H1 (cell line): ENCODE results near the gene RAB10. TPM values are rescaled to one million over a fixed set of nuclear protein-coding genes. Genes with fewer than 3 reads are reported as not detected.

Experiments
- CTCF ChIA-PET: fragments of 300-600 bp; sonication (Branson Sonifier 250); formaldehyde crosslinking; loops from one replicate; lab custom pipeline; 2021; ENCODE audit not compliant: partially characterized antibody; lab: Charles Lee
- POLR2A ChIA-PET: fragments of 300-600 bp; sonication (Branson Sonifier 250); formaldehyde crosslinking; loops from one replicate; lab custom pipeline; 2021; ENCODE audit warnings: inconsistent platforms; ENCODE audit not compliant: partially characterized antibody; lab: Charles Lee
- DNase-seq, 2 experiments: peaks; one replicate each; pipeline versions ENCODE4 v3.0.0 to v3.0.0-alpha.2; 2010 to 2022; ENCODE audit warnings: low spot score in 2 of 2, low read depth in 1 of 2, mixed read lengths in 1 of 2
- FAIRE-seq: peaks from 2 replicates; lab custom pipeline; 2011; peaks lifted over from hg19 to GRCh38; lab: Jason Lieb, UNC
- H2AFZ ChIP-seq: 2 replicates; pipeline ENCODE4 v1.8.1; 2012; ENCODE audit warnings: low read length, inconsistent platforms
- H2AK5ac ChIP-seq: 2 replicates; pipeline ENCODE4 v1.6.1; 2013; ENCODE audit warnings: low read depth, low read length
- H2BK120ac ChIP-seq: replicated peaks from 2 replicates; pipeline ENCODE3; 2013; ENCODE audit warnings: low read depth, low read length, inconsistent platforms
- H2BK12ac ChIP-seq: 2 replicates; pipeline ENCODE4 v1.6.1; 2013; ENCODE audit warnings: low read depth, low read length
- H2BK15ac ChIP-seq: 2 replicates; pipeline ENCODE4 v1.6.1; 2013; ENCODE audit warnings: low read length
- H2BK20ac ChIP-seq: 2 replicates; pipeline ENCODE4 v1.6.1; 2013; ENCODE audit warnings: low read length
- H2BK5ac ChIP-seq: 2 replicates; pipeline ENCODE4 v1.6.1; 2013; ENCODE audit warnings: low read depth, low read length
- H3K14ac ChIP-seq: 2 replicates; pipeline ENCODE4 v1.6.1; 2013; ENCODE audit warnings: inconsistent platforms; ENCODE audit not compliant: insufficient read length
- H3K18ac ChIP-seq: 2 replicates; pipeline ENCODE4 v1.6.1; 2013; ENCODE audit warnings: low read length; ENCODE audit errors: extremely low read depth
- H3K23ac ChIP-seq: 2 replicates; pipeline ENCODE4 v1.6.1; 2013; ENCODE audit warnings: inconsistent platforms; ENCODE audit not compliant: insufficient read length
- H3K23me2 ChIP-seq: 2 replicates; pipeline ENCODE4 v1.6.1; 2013; ENCODE audit warnings: low read depth, low read length
- H3K27ac ChIP-seq: 2 replicates; pipeline ENCODE4 v1.6.1; 2011; ENCODE audit warnings: low read depth, low read length, inconsistent platforms
- H3K27me3 ChIP-seq, 4 experiments: replicated peaks in 1 of 4; 1 replicate in 1 of 4; 2 replicates in 3 of 4; pipeline versions ENCODE4 v1.6.1 to v1.8.1; 2011 to 2013; ENCODE audit warnings: low read length in 3 of 4, mild to moderate bottlenecking in 3 of 4, inconsistent platforms in 2 of 4, mixed read lengths in 2 of 4, moderate library complexity in 1 of 4; ENCODE audit not compliant: control insufficient read depth in 3 of 4, insufficient read depth in 3 of 4; ENCODE audit errors: extremely low read depth in 1 of 4
- H3K36me3 ChIP-seq, 4 experiments: 2 replicates each; pipeline versions ENCODE4 v1.6.1 to v1.8.1; 2011 to 2013; ENCODE audit warnings: mild to moderate bottlenecking in 4 of 4, low read length in 3 of 4, moderate library complexity in 2 of 4, control low read depth in 1 of 4, inconsistent platforms in 1 of 4; ENCODE audit not compliant: insufficient read depth in 4 of 4, control insufficient read depth in 2 of 4
- H3K4ac ChIP-seq: replicated peaks from 2 replicates; pipeline ENCODE3; 2013; ENCODE audit warnings: low read length, low read depth, mixed read lengths, inconsistent platforms; ENCODE audit not compliant: insufficient read length
- H3K4me1 ChIP-seq, 4 experiments: replicated peaks in 1 of 4; 1 replicate in 1 of 4; 2 replicates in 3 of 4; pipeline versions ENCODE4 v1.6.1 to v1.8.1; 2011 to 2013; ENCODE audit warnings: low read length in 3 of 4, inconsistent platforms in 2 of 4, mixed read lengths in 1 of 4; ENCODE audit not compliant: insufficient read depth in 4 of 4, control insufficient read depth in 3 of 4
- H3K4me2 ChIP-seq, 2 experiments: 2 replicates each; pipeline versions ENCODE4 v1.6.1 to v1.8.1; 2011 to 2013; ENCODE audit warnings: low read depth in 2 of 2, low read length in 2 of 2, control low read depth in 1 of 2, inconsistent platforms in 1 of 2, mild to moderate bottlenecking in 1 of 2; ENCODE audit not compliant: insufficient read depth in 1 of 2
- H3K4me3 ChIP-seq, 4 experiments: fragments of 200-600, 300-600 bp in 1 of 4; sonication (generic), shearing (Covaris generic), sonication (Bioruptor Twin) in 1 of 4; 2 replicates each; pipeline versions ENCODE4 v1.5.1 to v1.8.1; 2011 to 2016; ENCODE audit warnings: low read length in 4 of 4, low read depth in 3 of 4, control low read depth in 2 of 4, inconsistent platforms in 2 of 4, mild to moderate bottlenecking in 2 of 4, mixed read lengths in 1 of 4, moderate library complexity in 1 of 4; ENCODE audit not compliant: insufficient read depth in 2 of 4; ENCODE audit errors: extremely low read depth in 1 of 4
- H3K56ac ChIP-seq: replicated peaks from 2 replicates; pipeline ENCODE3; 2013; ENCODE audit warnings: low read depth, mild to moderate bottlenecking, mixed read lengths, low read length, inconsistent platforms; ENCODE audit not compliant: insufficient read length
- H3K79me1 ChIP-seq: 2 replicates; pipeline ENCODE4 v1.6.1; 2013; ENCODE audit warnings: low read depth, low read length, control low read depth
- H3K79me2 ChIP-seq, 2 experiments: 2 replicates each; pipeline versions ENCODE4 v1.6.1 to v1.8.1; 2012 to 2013; ENCODE audit warnings: low read length in 2 of 2, mild to moderate bottlenecking in 2 of 2, inconsistent platforms in 1 of 2; ENCODE audit not compliant: insufficient read depth in 2 of 2, control insufficient read depth in 1 of 2
- H3K9ac ChIP-seq, 4 experiments: replicated peaks in 1 of 4; 1 replicate in 1 of 4; 2 replicates in 3 of 4; pipeline versions ENCODE4 v1.6.1 to v1.8.1; 2011 to 2013; ENCODE audit warnings: low read depth in 3 of 4, low read length in 3 of 4, control low read depth in 2 of 4, mild to moderate bottlenecking in 2 of 4, moderate library complexity in 2 of 4, inconsistent platforms in 1 of 4; ENCODE audit errors: extremely low read depth in 1 of 4
- H3K9me3 ChIP-seq, 2 experiments: 2 replicates each; pipeline versions ENCODE4 v1.6.1 to v1.8.1; 2012 to 2013; ENCODE audit warnings: mild to moderate bottlenecking in 2 of 2, moderate library complexity in 2 of 2, control low read depth in 1 of 2, inconsistent platforms in 1 of 2, low read depth in 1 of 2, low read length in 1 of 2, mixed read lengths in 1 of 2; ENCODE audit not compliant: insufficient read depth in 2 of 2
- H4K20me1 ChIP-seq, 2 experiments: replicated peaks in 1 of 2; 2 replicates each; pipeline versions ENCODE3 to v1.8.1; 2011 to 2013; ENCODE audit warnings: inconsistent platforms in 2 of 2, low read length in 2 of 2, mild to moderate bottlenecking in 1 of 2; ENCODE audit not compliant: insufficient read depth in 2 of 2, control insufficient read depth in 1 of 2
- H4K5ac ChIP-seq: 2 replicates; pipeline ENCODE4 v1.6.1; 2013; ENCODE audit warnings: low read length, low read depth, mixed read lengths, inconsistent platforms; ENCODE audit not compliant: insufficient read length
- H4K8ac ChIP-seq: 2 replicates; pipeline ENCODE4 v1.8.0; 2013; ENCODE audit warnings: mild to moderate bottlenecking, moderate library complexity, low read length, inconsistent platforms; ENCODE audit not compliant: insufficient read depth; ENCODE audit errors: extremely low read depth
- H4K91ac ChIP-seq: replicated peaks from 2 replicates; pipeline ENCODE3; 2013; ENCODE audit warnings: low read length, mixed read lengths, inconsistent platforms; ENCODE audit not compliant: insufficient read length
- ASH2L ChIP-seq: fragments of 200-600, 300-600 bp; sonication (generic); IDR thresholded peaks from one replicate; pipeline ENCODE4 v1.7.1; 2017; ENCODE audit warnings: low read length
- CHD1 ChIP-seq: IDR thresholded peaks from 2 replicates; pipeline ENCODE4 v1.6.1; 2012; ENCODE audit warnings: low read depth, low read length, improper control_type of control experiment
- SIRT6 ChIP-seq: IDR thresholded peaks from one replicate; pipeline ENCODE4 v1.7.1; 2012; ENCODE audit warnings: low read length, inconsistent platforms
- TBP ChIP-seq: IDR thresholded peaks from 2 replicates; pipeline ENCODE4 v1.6.1; 2011; ENCODE audit warnings: low read depth, low read length, improper control_type of control experiment
- WGBS, 2 experiments: shearing (Covaris generic) in 1 of 2; methylation state at CpG; one replicate each; pipeline versions ENCODE4 v1.1.6 to v1.1.7; 2013 to 2015; ENCODE audit warnings: low lambda C conversion rate in 2 of 2, mixed read lengths in 2 of 2, inconsistent platforms in 1 of 2, low coverage in 1 of 2, missing lambda C conversion rate in 1 of 2; ENCODE audit not compliant: insufficient replicate concordance in 2 of 2, insufficient coverage in 1 of 2, insufficient read length in 1 of 2; ENCODE audit errors: extremely low coverage in 1 of 2, missing lambda C conversion rate in 1 of 2; 5-methylcytosine and 5-hydroxymethylcytosine counted together
- polyA plus RNA-seq, 7 experiments: library from polyadenylated mRNA; depleted of rRNA in 3 of 7; stranded (reverse) in 5 of 7; unstranded in 2 of 7; fragments of >200 nt in 5 of 7; fragments of 200-250 nt in 2 of 7; gene quantifications; 1 replicate in 5 of 7; 2 replicates in 1 of 7; 4 replicates in 1 of 7; pipeline versions ENCODE4 v1.2.1 to v1.2.3, GENCODE V29; 2011 to 2013; ENCODE audit warnings: missing spikeins in 2 of 7, mixed read lengths in 2 of 7
- total RNA-seq: library from RNA; stranded (reverse); fragmentation: NEBNext Ultra II Directional; extraction: Animal tissue kit (Norgen Biotek cat#: 25700); gene quantifications from 2 replicates; pipeline ENCODE4 v1.2.1, GENCODE V29; 2021

The RAB10 gene
- total and polyA plus RNA-seq, 2 of the 8 experiments (the other 6 are each of a cell fraction or from before 2014, with no cell fraction given), result 42.6 to 136 TPM

DNA sequence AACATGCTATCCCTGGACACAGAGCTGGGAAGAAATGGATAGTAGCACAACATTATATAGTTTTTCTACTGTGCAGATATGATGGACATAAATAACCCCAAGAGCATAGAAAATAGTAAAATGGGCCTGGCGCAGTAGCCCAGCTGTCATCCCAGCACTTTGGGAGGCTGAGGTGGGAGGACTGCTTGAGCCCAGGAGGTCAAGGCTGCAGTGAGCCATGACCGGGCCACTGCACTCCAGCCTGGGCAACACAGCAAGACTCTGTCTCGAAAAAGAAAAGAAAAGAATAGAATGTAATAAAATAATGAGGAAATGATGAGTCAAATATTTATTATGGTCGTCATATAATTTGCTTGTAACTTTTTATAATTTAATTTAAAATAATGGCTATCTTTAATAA, 131.5 kb downstream of the RAB10 start:
- WGBS, 2 experiments, result 90% methylated on average over 4 of the region's 4 CpGs; no CpG with 5 or more reads in 1 of the 2 experiments
- no peak for FAIRE-seq
- no peaks in the 10 kb centered on the region for H3K79me1 ChIP-seq
- TF ChIP-seq CHD1 (no peak), ASH2L (no peak), SIRT6 (no peak), TBP (no peak)

More for the DNA sequence above, 131.5 kb downstream of the RAB10 start:
- H3K18ac ChIP-seq, result no peak overlapping the region
- CTCF ChIA-PET, result interaction anchor here (0.7 kb wide), 1 partner anchor 77 kb away, joined by 3 read pairs; no protein-coding TSS in a partner anchor
- POLR2A ChIA-PET, result interaction anchor here (0.6 kb wide), 1 partner anchor 494 kb away, joined by 3 read pairs; no protein-coding TSS in a partner anchor
- H3K36me3 ChIP-seq, result no peaks in the 10 kb centered on the region
- no peak overlapping the region for H3K23ac ChIP-seq
- H3K4me3 ChIP-seq, result no peak overlapping the region
- no peak for DNase-seq
- H3K9me3 ChIP-seq, result no peaks in the 10 kb centered on the region
- no peak overlapping the region for H2BK120ac ChIP-seq
- H3K27me3 ChIP-seq, result no peaks in the 10 kb centered on the region
- no peak overlapping the region for H3K4me2 ChIP-seq
- no peak overlapping the region for H4K5ac ChIP-seq
- H3K9ac ChIP-seq, result no peak overlapping the region
- H2AK5ac ChIP-seq, result no peak overlapping the region
- no peak overlapping the region for H4K8ac ChIP-seq
- H2BK5ac ChIP-seq, result no peak overlapping the region
- H4K20me1 ChIP-seq, result no peaks in the 10 kb centered on the region
- no peak overlapping the region for H3K27ac ChIP-seq
- no peaks in the 10 kb centered on the region for H3K23me2 ChIP-seq
- H2BK15ac ChIP-seq, result no peak overlapping the region
- H3K4me1 ChIP-seq, result no peaks in the 10 kb centered on the region
- no peaks in the 10 kb centered on the region for H3K79me2 ChIP-seq
- H2AFZ ChIP-seq, result no peak overlapping the region
- H3K14ac ChIP-seq, result no peak overlapping the region
- no peak overlapping the region for H2BK20ac ChIP-seq
- no peak overlapping the region for H4K91ac ChIP-seq
- H2BK12ac ChIP-seq, result no peak overlapping the region
- no peak overlapping the region for H3K4ac ChIP-seq
- H3K56ac ChIP-seq, result no peak overlapping the region
